GM12801 (cell line): ENCODE measurements around the gene EDEM1.

Source experiments
- TF ChIP-seq, protein P1 (sequence below): IDR thresholded peaks from one replicate; pipeline ENCODE4 v1.5.1; 2011; ENCODE audit warnings: control low read depth; ENCODE audit not compliant: insufficient read length; ENCODE audit errors: extremely low read depth

Gene EDEM1

DNA sequence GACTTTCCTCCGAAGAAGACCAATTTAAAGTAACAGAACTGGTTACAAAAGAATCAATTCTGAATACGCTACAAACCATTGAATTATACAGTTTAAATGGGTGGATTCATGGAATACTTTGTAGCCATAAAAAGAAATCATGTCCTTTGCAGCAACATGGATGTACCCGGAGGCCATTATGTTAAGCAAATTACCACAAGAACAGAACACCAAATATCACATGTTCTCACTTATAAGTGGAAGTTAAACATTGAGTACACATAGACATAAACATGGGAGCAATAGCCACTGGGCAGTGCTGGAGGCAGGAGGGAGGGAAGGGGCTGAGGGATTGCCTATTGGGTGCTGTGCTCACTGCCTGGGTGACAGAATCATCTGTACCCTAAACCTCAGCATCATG, 61.3 kb downstream of the EDEM1 start:
- TF ChIP-seq, protein P1, sequence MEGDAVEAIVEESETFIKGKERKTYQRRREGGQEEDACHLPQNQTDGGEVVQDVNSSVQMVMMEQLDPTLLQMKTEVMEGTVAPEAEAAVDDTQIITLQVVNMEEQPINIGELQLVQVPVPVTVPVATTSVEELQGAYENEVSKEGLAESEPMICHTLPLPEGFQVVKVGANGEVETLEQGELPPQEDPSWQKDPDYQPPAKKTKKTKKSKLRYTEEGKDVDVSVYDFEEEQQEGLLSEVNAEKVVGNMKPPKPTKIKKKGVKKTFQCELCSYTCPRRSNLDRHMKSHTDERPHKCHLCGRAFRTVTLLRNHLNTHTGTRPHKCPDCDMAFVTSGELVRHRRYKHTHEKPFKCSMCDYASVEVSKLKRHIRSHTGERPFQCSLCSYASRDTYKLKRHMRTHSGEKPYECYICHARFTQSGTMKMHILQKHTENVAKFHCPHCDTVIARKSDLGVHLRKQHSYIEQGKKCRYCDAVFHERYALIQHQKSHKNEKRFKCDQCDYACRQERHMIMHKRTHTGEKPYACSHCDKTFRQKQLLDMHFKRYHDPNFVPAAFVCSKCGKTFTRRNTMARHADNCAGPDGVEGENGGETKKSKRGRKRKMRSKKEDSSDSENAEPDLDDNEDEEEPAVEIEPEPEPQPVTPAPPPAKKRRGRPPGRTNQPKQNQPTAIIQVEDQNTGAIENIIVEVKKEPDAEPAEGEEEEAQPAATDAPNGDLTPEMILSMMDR: no peak

DNA sequence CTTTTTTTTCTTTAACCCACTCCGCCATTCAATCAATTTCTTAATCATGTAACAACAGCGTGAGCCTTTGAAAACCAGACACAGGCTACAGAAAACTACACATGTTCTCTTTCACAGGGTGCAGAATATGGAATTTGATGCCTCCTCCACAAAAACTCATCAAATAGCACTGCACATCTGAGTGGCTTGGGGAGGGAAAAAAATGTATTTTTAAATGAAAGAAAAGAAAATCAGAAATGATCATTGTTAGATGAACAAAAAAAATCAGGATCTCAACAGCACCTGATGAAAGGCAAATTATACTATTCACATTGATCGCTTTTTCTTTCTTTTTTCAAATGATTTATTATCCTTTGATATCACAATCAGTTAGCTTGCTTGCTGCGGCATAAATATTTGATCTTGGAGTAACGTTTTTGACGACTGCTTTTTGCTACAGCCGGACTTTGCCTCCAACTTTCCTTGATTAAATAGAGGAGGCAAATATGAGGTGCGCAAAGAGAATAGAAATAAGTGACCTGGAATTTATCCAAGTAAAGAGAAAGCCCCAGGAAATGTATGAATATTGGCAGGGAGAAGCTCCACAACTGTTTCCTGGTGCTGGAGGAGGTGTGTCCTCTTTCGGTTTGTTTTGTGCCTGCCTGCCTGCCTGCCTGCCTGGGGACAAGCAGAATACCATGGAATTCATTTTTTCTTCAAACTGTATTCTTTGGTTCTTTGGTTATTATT, 63.1 kb downstream of the EDEM1 start:
- TF ChIP-seq, protein P1: no peak

DNA sequence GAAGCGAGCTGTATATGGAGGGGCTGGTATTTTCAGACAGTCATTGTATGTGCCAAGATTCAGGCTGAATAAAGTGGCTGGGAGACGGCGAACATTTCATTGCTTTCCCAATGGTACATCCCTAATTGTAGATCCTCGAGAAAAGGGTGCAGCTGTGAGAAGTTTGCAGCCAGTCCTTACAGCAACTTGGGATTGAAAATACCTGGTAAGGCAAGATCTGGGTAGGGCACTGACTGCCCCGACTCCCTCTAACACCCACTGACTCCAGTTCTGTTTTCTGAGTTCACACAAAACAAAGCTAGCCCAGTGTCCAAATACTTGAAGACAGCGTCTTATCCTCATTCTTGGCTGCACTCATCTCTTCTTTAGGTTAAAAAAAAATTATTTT, 63.7 kb downstream of the EDEM1 start:
- TF ChIP-seq, protein P1: no peak

DNA sequence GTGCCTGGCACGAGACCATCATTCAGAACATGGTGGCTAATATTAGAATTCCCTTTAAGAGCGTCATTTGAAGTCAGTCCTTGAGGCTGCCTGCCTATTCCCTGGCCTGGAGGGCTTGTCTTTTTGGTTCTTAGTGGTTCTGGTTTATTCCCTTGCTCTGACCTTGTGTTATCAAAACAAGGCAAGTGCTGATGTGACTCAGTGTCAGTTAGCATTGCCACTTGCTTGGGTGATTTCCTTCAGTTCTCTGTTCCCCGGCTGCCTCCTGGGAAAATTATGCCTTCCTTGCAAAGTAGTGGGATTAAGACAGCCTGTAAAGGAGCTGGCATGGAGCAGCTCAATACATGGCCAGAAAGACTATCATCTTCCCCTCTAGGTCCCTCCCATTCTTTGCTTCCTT, 64.6 kb downstream of the EDEM1 start:
- TF ChIP-seq, protein P1: no peak

DNA sequence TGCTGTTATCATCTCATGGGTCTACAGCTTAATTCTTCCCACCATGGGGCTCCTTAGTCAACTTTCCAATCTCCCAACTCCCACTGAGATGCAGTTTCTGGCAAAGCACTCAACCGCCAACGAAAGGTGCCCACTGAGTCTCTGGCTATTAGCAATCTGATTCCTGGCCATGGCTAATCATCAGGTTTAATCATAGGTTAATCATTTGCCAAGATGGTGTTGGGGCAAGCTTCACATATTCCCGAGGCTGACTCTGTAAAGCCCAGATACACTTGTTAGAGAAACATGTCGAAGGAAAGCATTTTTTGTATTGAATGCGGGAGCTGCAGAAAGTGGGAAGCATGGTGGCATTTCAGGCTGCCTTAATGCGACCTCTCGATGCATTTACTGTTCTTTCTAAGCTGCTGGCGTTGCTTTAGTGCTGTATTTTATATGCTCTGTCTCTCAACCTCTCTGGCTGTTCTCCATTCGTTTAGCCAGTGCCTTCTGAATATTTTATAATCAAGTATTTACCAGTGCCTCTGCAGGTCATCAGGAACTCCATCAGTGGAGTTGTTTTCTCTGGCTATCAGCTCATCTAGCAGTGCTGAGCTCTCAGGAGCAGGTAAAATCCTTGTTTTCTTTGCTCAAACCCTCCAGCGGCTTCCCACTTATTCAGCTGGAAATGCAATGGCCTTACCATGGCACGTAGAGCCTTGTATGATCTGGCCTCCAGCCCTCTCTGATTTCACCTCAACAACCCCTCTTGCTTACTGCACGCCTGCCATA, 67.0 kb downstream of the EDEM1 start:
- TF ChIP-seq, protein P1: no peak

DNA sequence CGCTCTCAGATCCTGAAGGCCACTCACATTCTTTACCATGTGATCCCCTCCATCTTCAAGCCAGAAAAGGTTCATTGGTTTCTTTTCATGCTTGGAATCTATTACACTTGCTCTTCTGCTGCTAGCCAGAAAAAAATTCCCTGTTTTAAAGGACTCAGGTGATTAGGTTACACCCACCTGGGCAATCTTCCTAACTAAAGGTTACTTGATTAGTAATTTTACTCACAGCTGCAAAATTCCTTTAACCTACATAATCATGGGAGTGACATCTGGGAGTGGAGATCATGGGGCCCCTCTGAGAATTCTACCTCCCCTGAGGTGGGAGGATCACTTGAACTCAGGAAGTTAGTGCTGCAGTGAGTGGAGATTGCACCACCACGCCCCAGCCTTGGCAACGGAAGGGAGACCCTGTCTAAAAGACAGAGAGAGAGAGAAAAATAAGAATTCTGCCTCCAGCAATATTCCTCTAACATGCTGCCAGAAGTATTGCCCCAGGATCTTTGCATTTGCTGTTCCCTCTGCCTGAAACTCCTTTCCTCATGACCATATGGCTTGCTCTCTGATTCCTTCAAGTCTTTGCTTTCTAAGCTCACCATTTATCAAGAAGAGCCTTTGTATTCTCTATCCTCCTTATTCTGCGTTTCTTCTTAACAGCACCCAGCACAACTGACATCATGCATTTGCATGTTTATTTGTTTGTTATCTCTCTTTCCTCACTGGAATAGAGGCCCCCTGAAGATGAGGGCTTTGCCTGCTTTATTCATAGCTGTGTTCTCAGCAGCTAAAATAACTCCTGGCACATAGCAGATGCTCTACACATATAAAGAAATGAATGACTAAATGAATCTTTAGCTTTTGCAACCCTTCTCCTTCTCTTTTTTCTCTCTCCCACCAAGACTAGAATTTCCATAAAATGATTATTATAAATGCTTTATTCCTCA, 68.2 kb downstream of the EDEM1 start:
- TF ChIP-seq, protein P1: no peak

DNA sequence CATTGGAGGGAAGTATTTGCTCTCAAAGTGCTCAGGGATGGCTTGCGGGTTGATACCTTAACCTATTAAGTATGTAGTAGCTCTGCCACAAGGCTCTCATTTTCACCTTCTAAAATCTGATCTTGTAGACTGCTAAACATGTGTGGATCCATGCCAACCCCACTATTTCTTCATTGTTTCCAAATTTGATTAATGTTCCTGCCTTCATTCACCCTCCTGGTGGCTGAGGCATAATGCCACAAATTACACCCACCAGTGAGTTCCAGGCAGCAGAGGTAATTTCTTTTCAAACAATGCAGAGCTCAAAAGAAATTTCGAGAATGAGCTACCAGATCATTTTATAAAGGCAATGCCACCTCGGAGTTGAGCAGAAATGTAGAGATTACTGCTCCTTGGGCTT, 71.0 kb downstream of the EDEM1 start:
- TF ChIP-seq, protein P1: no peak
